DMS153 treated with DMSO at 0.1 percent for 48 hours (cell line): ENCODE results near the gene HBEGF.
"Not testable (repeated sequence)": the region's sequence is repeated elsewhere in the genome, so short reads cannot be mapped to it uniquely, and the experiment has no call there.

Experiments
- DNase-seq: peaks from one replicate; lab custom pipeline; 2025; ENCODE audit not compliant: unreplicated experiment; lab: John Stamatoyannopoulos, UW

HBEGF gene

DNA sequence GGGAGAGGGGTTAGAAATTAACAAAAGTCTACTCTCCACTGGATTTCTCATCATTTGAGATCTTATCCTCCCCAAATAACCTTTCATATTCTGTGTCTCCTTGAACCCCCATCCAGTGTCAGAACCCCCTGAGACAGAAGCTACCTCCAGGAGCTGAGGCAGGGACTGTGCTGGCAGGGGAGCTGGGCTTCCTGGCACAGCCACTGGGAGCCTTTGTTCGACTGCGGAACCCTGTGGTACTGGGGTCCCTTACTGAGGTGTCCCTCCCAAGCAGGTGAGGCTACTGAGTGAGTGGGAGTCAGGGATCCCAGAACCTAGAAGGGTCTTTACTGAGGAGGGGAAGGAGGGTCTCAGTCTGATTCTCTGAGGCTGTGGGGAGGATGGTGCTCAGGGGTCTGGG is 15.5 kb upstream of the HBEGF start:
- no peak for DNase-seq

GRCh38 chr5:140360681-140361479 is 14.5 kb upstream of the HBEGF start:
- no peak for DNase-seq

GRCh38 chr5:140360101-140360500 is 13.7 kb upstream of the HBEGF start, which contains the start of gene SLC4A9:
SLC4A9 (plus strand) TSS chr5:140360194; CDS start chr5:140360237, 43 bp downstream.
- DNase-seq, result no peak

GRCh38 chr5:140358738-140359310 is 12.4 kb upstream of the HBEGF start:
- DNase-seq, result no peak

DNA sequence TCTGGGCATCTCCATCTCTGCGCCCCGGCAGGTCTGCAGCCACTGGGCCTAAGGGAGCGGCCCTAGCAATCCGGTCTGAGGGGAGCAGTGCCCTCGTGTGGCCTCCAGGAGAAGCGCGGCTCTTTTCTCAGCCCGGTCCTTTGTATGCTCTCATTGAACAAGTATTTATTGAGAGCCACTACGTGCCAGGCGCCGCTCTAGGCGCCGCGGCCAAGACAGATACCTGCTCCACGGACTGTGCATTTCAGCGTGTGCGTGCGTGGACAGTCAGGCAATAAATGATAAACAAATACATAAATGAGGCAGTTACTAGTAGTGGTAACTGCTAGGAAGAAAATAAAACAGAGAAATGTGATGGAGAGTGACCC is 11.3 kb upstream of the HBEGF start:
- peak; percentile 35 for DNase-seq

GRCh38 chr5:140356853-140357725 is 10.7 kb upstream of the HBEGF start:
- no peak for DNase-seq

GRCh38 chr5:140355546-140355945 is 9.1 kb upstream of the HBEGF start:
- no peak for DNase-seq

DNA sequence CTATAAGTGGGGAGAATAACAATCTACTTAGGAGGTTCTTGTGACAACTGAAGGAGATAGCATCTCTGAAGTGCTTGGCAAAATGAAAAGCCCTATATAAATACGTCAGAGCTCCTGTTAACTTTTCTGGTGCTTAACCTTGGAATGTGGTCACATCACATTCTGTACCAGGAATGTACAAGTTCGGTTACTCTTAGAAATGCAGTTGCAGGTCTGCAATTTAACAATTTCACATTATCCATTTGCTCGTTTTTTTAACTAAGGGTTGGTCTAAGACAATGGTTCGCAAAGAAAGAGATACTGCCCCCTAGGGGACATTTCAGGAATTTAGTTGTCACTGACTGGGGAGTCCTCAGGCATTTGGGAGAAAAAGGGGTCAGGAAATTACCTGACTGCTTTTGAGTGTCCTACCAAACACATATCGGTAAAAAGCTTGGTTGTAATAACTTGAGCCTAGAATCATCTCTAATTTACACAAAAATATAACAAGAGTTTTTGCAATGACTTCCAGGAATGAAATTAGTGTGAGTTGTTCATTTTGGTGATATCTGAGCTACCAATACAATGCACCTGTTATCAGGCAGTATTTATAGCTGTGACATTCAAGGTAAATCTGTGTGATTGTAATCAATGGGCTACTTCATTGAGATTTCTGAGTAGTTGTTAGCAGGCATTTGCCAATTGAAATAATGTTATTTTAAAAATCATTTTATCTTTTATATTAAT is 5.4 kb upstream of the HBEGF start:
- DNase-seq, result peak; percentile 10

- DNase-seq, result no peak
Observed at GRCh38 chr5:140349244-140349643, 2.8 kb upstream of the HBEGF start.

DNA sequence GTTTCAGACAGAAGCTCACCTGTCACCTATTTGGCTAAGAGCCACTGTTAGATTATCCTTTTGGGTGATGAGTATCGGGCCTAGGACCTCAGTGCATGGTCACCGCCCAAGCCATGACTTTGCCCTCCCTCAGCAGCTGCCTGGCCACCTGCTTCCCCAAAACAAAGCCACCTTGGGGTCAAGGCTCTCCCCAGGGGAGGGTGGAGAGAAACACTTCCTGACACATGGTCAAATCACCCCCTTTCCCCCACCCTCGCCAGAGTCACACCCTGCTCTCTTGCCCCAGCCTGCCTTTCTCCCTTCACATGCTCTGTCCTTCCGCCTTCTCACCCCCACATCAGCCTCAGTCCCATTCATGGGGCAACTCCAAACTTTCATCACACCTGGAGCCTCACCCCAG is 1.7 kb upstream of the HBEGF start:
- no peak for DNase-seq

GRCh38 chr5:140347360-140347759 is 957 bp upstream of the HBEGF start:
- DNase-seq, result no peak

- no peak for DNase-seq
Observed at GRCh38 chr5:140345919-140346347, 470 bp downstream of the HBEGF start.

GRCh38 chr5:140344683-140345423 is 1.6 kb downstream of the HBEGF start:
- no peak for DNase-seq

GRCh38 chr5:140343849-140344248 is 2.6 kb downstream of the HBEGF start:
- DNase-seq, result not testable (repeated sequence)

DNA sequence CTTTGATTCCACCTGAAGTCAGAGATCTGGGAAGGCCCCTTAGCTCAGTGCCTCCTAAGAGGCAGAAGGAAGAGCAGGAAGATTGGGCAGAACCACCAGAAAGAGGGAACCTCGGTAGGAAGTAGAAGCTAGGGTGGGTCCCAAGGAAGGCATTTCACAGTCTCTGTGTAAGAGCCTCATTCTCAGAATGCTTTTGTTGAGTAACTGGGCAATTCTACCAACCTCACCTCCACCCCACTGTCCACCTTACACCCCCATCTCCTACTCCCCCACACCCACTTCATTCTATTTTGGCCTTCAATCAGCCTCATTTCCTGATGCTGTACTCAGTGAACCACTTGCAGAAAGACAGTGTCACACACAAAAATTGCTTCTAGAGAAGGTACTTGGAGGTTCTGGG is 3.5 kb downstream of the HBEGF start:
- DNase-seq, result no peak

DNA sequence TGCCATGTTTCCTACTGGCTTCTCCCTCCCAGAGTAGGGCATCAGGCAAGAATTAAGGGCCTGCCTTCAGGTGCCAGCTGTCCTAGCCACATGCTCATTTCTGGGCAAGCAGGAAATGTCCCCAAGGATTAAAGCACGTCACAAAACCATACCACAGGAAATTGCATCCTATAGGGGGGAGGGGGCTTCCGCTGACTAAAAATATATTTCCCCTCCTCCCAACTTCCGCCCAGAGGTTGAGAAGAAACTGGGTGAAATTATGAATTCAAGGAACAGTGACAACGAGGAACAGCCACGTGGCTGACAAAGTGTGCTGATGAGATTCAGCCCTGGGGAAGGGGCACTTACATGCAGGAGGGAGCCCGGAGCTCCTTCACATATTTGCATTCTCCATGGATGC is 4.1 kb downstream of the HBEGF start:
- DNase-seq, result no peak

DNA sequence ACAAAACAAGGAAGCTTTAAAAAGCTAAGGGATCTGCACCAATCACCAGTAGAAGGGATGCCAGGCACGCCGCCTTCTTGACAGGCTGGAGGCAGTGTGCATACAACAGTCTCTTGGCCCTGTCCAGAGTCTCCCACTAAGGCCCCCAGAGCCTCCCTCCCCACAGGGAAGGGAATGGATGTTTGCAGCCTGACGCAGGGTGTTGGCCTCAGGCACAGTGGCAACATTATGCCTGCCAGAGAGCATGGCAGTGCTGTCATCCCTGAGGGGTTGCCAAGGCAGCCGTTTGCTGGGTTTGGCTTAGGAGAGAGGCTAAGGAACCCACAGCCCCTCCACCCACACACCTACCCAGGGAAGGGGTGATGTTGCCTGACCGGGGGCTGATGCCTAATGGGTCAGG is 4.8 kb downstream of the HBEGF start:
- no peak for DNase-seq

- no peak for DNase-seq
Observed at GRCh38 chr5:140340605-140341121, 5.7 kb downstream of the HBEGF start.

DNA sequence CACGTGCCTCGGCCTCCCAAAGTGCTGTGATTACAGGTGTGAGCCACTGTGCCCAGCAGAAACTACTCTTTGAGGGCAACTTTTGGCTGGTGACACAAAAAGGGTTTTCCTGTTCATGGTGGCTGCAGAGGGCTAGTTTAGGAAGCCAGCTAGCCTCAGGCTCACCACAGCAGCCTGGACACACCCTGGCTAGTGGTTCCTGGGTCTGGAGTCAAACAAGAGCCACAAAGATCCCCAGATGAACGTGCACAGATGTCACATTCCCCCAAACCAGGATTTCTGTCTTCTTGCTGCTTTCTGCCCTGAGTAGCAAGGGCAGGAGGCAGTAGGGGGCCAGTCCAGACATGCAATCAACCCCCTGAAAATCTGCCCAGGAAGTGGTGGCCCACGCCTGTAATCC is 6.8 kb downstream of the HBEGF start:
- DNase-seq, result no peak

GRCh38 chr5:140338908-140339307 is 7.5 kb downstream of the HBEGF start:
- no peak for DNase-seq
